BE2C (cell line): ENCODE measurements around the gene PPP1R14B.

Experiments used
- DNase-seq: peaks from one replicate; pipeline ENCODE4 v3.0.0-alpha.2; 2020
- H3K27me3 ChIP-seq: fragments of 250-450 bp; sonication (Bioruptor Pico); 2 replicates; pipeline ENCODE4 v1.5.1; 2020; ENCODE audit warnings: mild to moderate bottlenecking
- H3K36me3 ChIP-seq: fragments of 250-450 bp; sonication (Bioruptor Pico); 2 replicates; pipeline ENCODE4 v1.5.1; 2020; ENCODE audit warnings: mild to moderate bottlenecking
- H3K4me1 ChIP-seq: fragments of 250-450 bp; sonication (Bioruptor Pico); 2 replicates; pipeline ENCODE4 v1.5.1; 2020
- H3K4me3 ChIP-seq: 2 replicates; pipeline ENCODE4 v1.5.1; 2011; ENCODE audit warnings: low read depth, low read length
- H3K9me3 ChIP-seq: fragments of 250-450 bp; sonication (Bioruptor Pico); 2 replicates; pipeline ENCODE4 v1.5.1; 2020
- TF ChIP-seq, protein P1 (sequence below): IDR thresholded peaks from 2 replicates; pipeline ENCODE4 v1.5.1; 2012; ENCODE audit warnings: mild to moderate bottlenecking, low read depth, low read length

Gene PPP1R14B

DNA sequence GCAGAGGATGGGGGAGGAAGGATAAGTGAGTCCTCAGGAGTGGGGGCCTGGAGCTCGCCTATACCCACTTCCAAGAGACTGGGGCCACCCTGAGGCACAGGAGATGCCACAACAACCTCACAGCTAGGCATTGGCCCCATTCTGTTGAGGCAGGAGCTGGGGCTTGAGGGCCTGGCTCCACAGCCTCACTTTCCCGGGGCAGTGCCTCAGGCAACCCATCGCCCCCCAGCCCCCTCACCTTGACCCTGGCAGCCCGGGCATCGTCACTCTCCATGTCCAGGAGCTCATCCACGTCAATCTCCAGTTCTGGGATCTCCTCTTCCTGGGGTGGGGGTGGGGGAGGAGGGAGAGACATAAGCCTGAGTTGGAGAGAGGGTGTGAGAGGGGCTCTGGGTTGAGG lies 1.8 kb downstream of the PPP1R14B start:
- peaks cover 4% of the 10 kb centered on the region for H3K4me1 ChIP-seq
- no peaks in the 10 kb centered on the region for H3K36me3 ChIP-seq
- H3K4me3 ChIP-seq = peak overlapping the region; percentile 81
- no peak for DNase-seq
- H3K27me3 ChIP-seq = no peaks in the 10 kb centered on the region
- TF ChIP-seq, protein P1, sequence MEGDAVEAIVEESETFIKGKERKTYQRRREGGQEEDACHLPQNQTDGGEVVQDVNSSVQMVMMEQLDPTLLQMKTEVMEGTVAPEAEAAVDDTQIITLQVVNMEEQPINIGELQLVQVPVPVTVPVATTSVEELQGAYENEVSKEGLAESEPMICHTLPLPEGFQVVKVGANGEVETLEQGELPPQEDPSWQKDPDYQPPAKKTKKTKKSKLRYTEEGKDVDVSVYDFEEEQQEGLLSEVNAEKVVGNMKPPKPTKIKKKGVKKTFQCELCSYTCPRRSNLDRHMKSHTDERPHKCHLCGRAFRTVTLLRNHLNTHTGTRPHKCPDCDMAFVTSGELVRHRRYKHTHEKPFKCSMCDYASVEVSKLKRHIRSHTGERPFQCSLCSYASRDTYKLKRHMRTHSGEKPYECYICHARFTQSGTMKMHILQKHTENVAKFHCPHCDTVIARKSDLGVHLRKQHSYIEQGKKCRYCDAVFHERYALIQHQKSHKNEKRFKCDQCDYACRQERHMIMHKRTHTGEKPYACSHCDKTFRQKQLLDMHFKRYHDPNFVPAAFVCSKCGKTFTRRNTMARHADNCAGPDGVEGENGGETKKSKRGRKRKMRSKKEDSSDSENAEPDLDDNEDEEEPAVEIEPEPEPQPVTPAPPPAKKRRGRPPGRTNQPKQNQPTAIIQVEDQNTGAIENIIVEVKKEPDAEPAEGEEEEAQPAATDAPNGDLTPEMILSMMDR = no peak
- no peaks in the 10 kb centered on the region for H3K9me3 ChIP-seq

DNA sequence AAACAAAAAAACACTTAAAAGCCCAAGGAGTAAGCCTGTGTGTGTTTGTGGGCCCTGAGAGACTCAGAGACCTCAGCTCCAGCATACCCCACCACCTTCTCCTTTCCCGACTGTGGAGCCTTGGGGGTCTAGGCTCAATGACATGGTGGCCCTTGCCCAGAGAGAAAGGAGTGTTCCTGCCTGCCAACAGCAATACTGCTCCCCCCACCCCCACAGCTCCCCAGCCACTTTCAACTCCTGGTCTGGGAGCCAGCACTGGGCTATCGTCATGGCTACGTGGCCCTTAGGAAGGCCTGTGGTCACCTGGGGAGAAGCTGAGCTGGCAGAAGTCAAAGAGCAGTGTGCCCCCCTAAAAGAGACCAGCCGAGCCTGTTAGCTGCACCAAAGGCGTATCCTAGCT lies 2.6 kb downstream of the PPP1R14B start:
- H3K4me3 ChIP-seq = no peak overlapping the region
- H3K9me3 ChIP-seq = no peaks in the 10 kb centered on the region
- no peak for DNase-seq
- H3K27me3 ChIP-seq = no peaks in the 10 kb centered on the region
- TF ChIP-seq, protein P1 = no peak
- H3K4me1 ChIP-seq = peaks cover 4% of the 10 kb centered on the region
- H3K36me3 ChIP-seq = no peaks in the 10 kb centered on the region

DNA sequence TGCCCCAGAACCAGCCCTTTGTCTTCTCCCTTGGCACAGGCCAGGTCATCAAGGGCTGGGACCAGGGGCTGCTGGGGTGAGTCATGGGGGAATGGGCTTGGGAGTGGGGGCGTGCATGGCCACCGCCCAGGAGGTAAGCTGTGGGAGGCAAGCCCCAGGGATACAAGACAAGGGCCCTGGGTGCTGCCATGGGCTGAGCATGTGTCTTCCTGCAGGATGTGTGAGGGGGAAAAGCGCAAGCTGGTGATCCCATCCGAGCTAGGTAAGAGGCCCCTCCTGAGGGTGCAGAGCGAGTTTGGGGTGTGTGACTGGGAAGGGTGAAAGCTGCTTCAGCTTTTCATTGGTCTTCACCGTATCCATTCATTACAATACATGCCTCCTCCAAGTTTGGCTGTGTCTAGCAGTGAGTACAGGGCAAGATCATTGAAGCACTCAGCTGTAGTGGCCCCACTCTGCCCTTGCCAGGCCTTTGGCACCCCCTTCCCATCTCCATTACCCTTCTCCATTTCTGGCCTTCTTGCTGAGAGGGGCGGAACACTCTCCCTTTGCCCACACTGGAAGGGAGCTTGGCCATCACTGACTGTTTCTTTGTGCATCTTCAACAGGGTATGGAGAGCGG lies 3.4 kb downstream of the PPP1R14B start:
- TF ChIP-seq, protein P1 = no peak
- Histone ChIP-seq H3K36me3 (no peaks in the 10 kb centered on the region), H3K27me3 (no peaks in the 10 kb centered on the region), H3K4me1 (peaks cover 4% of the 10 kb centered on the region), H3K9me3 (no peaks in the 10 kb centered on the region), H3K4me3 (no peak overlapping the region)
- DNase-seq = no peak

DNA sequence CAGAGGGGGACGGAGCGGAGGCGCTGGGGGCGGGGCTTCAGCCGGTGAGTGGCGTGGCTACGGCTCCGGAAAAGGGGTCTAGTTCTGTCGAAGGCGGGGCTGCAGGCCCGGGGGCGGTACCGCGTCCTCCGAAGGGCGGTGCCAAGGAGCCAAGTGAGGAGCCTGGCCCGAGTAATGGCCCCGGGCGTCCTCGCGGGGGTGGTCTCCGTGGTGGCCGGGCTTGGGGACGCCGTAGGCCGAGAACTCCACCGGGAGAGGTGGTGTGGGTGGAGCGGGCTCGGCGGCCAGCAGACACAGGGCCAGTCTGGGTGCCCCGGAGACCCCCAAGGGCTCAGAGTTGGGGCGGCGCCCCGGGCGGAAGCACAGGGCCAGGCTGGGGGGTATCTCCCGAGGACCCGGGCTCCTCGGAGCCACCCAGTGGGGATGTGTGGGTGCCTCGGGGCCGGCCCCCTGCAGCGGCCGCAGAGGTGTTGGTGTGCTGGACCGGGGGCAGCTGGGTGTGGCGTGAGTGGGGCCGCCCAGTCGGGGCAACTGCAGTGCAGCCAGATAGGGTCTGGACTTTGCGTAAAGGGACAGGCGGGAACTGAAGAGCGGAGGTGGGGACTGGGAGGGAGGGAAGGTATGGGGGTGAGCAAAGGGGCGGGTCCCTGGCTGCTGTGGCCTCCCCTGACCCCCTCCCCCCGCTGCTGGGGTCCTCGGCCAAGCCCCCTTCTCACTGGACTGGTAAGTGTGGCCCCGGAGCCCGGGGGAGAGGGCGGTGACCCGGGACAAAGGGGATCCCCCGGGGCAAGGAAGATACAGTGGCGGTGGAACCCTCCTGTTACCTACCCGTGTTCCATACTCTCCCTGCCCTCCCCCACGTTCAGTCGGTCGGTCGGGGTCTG lies 5.0 kb downstream of the PPP1R14B start:
- peaks cover 4% of the 10 kb centered on the region for H3K4me1 ChIP-seq
- no peaks in the 10 kb centered on the region for H3K9me3 ChIP-seq
- TF ChIP-seq, protein P1 = no peak
- H3K4me3 ChIP-seq = peak overlapping the region; percentile 69
- DNase-seq = peak; percentile 97
- no peaks in the 10 kb centered on the region for H3K27me3 ChIP-seq
- no peaks in the 10 kb centered on the region for H3K36me3 ChIP-seq

DNA sequence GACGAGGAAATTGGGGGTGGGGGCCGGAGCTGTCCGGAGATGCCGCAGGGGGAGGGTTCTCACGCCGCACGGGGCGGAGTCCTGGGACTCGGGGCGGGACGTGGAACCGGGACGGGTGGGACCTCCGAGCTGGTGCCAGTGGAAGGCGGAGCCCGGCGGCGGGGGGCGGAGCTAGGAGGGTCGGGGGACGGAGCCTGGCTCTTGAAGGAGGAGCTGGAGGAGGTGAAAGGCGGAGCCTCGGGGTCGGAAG lies 5.6 kb downstream of the PPP1R14B start:
- no peak for DNase-seq
- H3K27me3 ChIP-seq = no peaks in the 10 kb centered on the region
- TF ChIP-seq, protein P1 = no peak
- no peaks in the 10 kb centered on the region for H3K9me3 ChIP-seq
- no peaks in the 10 kb centered on the region for H3K36me3 ChIP-seq
- H3K4me3 ChIP-seq = peak overlapping the region; percentile 69
- peaks cover 4% of the 10 kb centered on the region for H3K4me1 ChIP-seq

DNA sequence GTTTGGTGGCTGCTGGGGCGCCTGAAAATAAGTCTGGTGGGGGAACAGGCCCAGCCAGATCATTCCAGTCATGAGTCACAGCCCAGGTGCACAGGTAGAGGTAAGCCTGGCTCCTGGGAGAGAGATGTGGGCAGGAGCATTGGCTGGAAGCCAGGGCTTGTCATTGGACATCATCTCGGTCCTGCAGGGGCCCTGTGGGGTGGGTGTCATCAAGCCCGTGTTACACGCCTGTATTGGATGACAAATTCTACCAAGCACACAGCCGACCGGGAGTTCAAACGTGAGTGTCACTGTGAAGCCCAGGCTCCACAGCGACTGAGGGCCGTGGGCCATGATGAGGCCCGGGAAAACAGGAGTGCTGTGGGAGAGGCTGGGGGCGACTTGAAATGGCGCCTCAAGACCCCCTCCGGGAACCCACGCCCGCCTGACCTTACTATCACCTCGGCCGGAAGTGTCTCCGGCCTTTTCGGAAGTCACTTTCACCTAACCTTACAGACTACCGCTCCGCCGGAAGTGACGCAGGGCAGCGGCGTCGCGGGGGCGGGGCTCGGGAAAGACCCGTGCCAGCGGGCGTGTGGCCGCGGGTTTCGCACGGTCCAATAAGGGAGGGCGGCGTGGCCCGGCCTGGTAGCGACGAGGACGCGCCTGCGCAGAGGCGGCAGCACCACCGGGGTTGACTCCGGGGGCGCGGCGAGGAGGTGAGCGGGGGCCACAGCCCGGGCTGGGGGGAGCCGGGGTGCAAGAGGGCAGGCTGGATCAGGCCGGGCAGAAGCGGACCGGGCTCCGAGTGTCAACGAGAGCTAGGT lies 6.1 kb downstream of the PPP1R14B start, which contains the start of gene FKBP2:
Gene FKBP2, plus strand, starts transcription at position 661 of the 806 bp plus-strand sequence. CDS start 1,293 bp downstream, outside the sequence.
- TF ChIP-seq, protein P1 = no peak

More for the DNA sequence above, 6.1 kb downstream of the PPP1R14B start, which contains the start of gene FKBP2:
- peak; percentile 94 for DNase-seq
- Histone ChIP-seq H3K27me3 (no peaks in the 10 kb centered on the region), H3K4me1 (peaks cover 4% of the 10 kb centered on the region), H3K4me3 (peak within 1 kb of the TSS; percentile 69), H3K9me3 (no peaks in the 10 kb centered on the region), H3K36me3 (no peaks in the 10 kb centered on the region)
